A549 (cell line): ENCODE data around the gene SIGLEC7. TPM values are rescaled to one million over a fixed set of nuclear protein-coding genes. Genes with fewer than 3 reads are reported as not detected.

Source experiments
- ATAC-seq, 2 experiments: fragments of 200-7000 bp in 1 of 2; fragments of >200 bp in 1 of 2; cut with Nextera tagmentation in 1 of 2; cut with Tn5 transposase in 1 of 2; 3 replicates each; pipeline versions ENCODE4 v1.8.0 to v1.9.1; 2018 to 2020; ENCODE audit warnings: mild to moderate bottlenecking in 1 of 2, moderate library complexity in 1 of 2
- CTCF ChIA-PET: fragments of 300-600 bp; sonication (Branson Sonifier 250); formaldehyde crosslinking; extraction: SDS; loops from one replicate; lab custom pipeline; 2021; ENCODE audit warnings: antibody characterized with exemption, inconsistent platforms; lab: Yijun Ruan, JAX
- POLR2A ChIA-PET: fragments of 350-600 bp; formaldehyde crosslinking; extraction: SDS; loops from one replicate; lab custom pipeline; 2021; ENCODE audit warnings: antibody characterized with exemption, inconsistent platforms; lab: Yijun Ruan, JAX
- DNase-seq, 2 experiments: peaks; one replicate each; pipeline versions ENCODE4 v3.0.0 to v3.0.0-alpha.2; 2011 to 2016; ENCODE audit warnings: low read depth in 1 of 2, low spot score in 1 of 2
- FAIRE-seq: peaks from 2 replicates; lab custom pipeline; 2011; peaks lifted over from hg19 to GRCh38; lab: Jason Lieb, UNC
- H3K27ac ChIP-seq, 2 experiments: fragments of >200 bp; sonication (Bioruptor Twin); formaldehyde crosslinking; 3 replicates each; pipeline ENCODE4 v1.5.1; 2016 to 2017
- H3K4me1 ChIP-seq: fragments of >200 bp; sonication (Bioruptor Twin); formaldehyde crosslinking; 3 replicates; pipeline ENCODE4 v1.6.1; 2016
- H3K4me2 ChIP-seq: fragments of >200 bp; sonication (Bioruptor Twin); formaldehyde crosslinking; 3 replicates; pipeline ENCODE4 v1.6.1; 2016
- H3K4me3 ChIP-seq: fragments of >200 bp; sonication (Bioruptor Twin); formaldehyde crosslinking; 3 replicates; pipeline ENCODE4 v1.5.1; 2016
- H3K9me3 ChIP-seq: fragments of >200 bp; sonication (Bioruptor Twin); formaldehyde crosslinking; 3 replicates; pipeline ENCODE4 v1.6.1; 2016
- ATOH8 ChIP-seq: fragments of 250-450 bp; sonication (Bioruptor Pico); IDR thresholded peaks from 2 replicates; pipeline ENCODE4 v1.5.0; 2020; ENCODE audit warnings: low read depth, mild to moderate bottlenecking, moderate library complexity
- CBX8 ChIP-seq: fragments of 200-600 bp; sonication (generic); IDR thresholded peaks from 2 replicates; pipeline ENCODE4 v1.6.1; 2016
- E2F6 ChIP-seq: IDR thresholded peaks from 2 replicates; pipeline ENCODE4 v1.6.1; 2012; ENCODE audit warnings: low read depth, borderline replicate concordance
- EHF ChIP-seq: fragments of 250-450 bp; sonication (Bioruptor Pico); IDR thresholded peaks from 2 replicates; pipeline ENCODE4 v1.5.0; 2020; ENCODE audit warnings: mild to moderate bottlenecking
- EHMT2 ChIP-seq: fragments of 200-600 bp; sonication (generic); IDR thresholded peaks from 2 replicates; pipeline ENCODE4 v1.6.1; 2016; ENCODE audit warnings: antibody characterized with exemption, low read depth, mild to moderate bottlenecking, moderate library complexity
- FOSB ChIP-seq: fragments of 250-450 bp; sonication (Bioruptor Pico); IDR thresholded peaks from 2 replicates; pipeline ENCODE4 v1.5.0; 2020; ENCODE audit warnings: mild to moderate bottlenecking, moderate library complexity
- HMGXB4 ChIP-seq: fragments of 250-450 bp; sonication (Bioruptor Pico); IDR thresholded peaks from 2 replicates; pipeline ENCODE4 v1.5.0; 2021; ENCODE audit warnings: mild to moderate bottlenecking, moderate library complexity, borderline replicate concordance
- HOXA7 ChIP-seq: fragments of 250-450 bp; sonication (Bioruptor Pico); IDR thresholded peaks from 2 replicates; pipeline ENCODE4 v1.5.0; 2020; ENCODE audit warnings: mild to moderate bottlenecking, moderate library complexity
- KDM5A ChIP-seq: fragments of 200-600 bp; sonication (generic); IDR thresholded peaks from 2 replicates; pipeline ENCODE4 v1.6.1; 2016; ENCODE audit warnings: antibody characterized with exemption, mild to moderate bottlenecking
- MAFK ChIP-seq: fragments of 450-650 bp; IDR thresholded peaks from 2 replicates; pipeline ENCODE4 v1.6.1; 2014; ENCODE audit not compliant: partially characterized antibody
- MAZ ChIP-seq: fragments of 150-350 bp; IDR thresholded peaks from 2 replicates; pipeline ENCODE4 v1.6.1; 2014; ENCODE audit warnings: antibody characterized with exemption, low read depth, low read length, borderline replicate concordance
- MYC ChIP-seq: IDR thresholded peaks from 2 replicates; pipeline ENCODE4 v1.6.1; 2012; ENCODE audit warnings: mild to moderate bottlenecking, inconsistent platforms, low read length, improper control_type of control experiment, borderline replicate concordance
- NFE2L2 ChIP-seq: fragments of 150-350 bp; conservative IDR thresholded peaks from 2 replicates; pipeline ENCODE4 v1.6.1; 2014; ENCODE audit warnings: low read length
- PBX3 ChIP-seq: IDR thresholded peaks from 2 replicates; pipeline ENCODE4 v1.6.1; 2012
- RAD21 ChIP-seq, 2 experiments: fragments of >200 bp in 1 of 2; sonication (Bioruptor Twin) in 1 of 2; formaldehyde crosslinking in 1 of 2; IDR thresholded peaks in 1 of 2; conservative IDR thresholded peaks in 1 of 2; 2 replicates in 1 of 2; 3 replicates in 1 of 2; pipeline ENCODE4 v1.6.1; 2012 to 2018; ENCODE audit warnings: inconsistent platforms in 1 of 2
- RARB ChIP-seq: fragments of 250-450 bp; sonication (Bioruptor Pico); IDR thresholded peaks from 2 replicates; pipeline ENCODE4 v1.8.0; 2021; ENCODE audit warnings: mild to moderate bottlenecking, moderate library complexity
- RCOR1 ChIP-seq: fragments of 150-350 bp; IDR thresholded peaks from 2 replicates; pipeline ENCODE4 v1.6.1; 2014; ENCODE audit warnings: antibody characterized with exemption, low read length, low read depth
- REST ChIP-seq: fragments of 200-600 bp; sonication (generic); IDR thresholded peaks from 2 replicates; pipeline ENCODE4 v1.6.1; 2016; ENCODE audit warnings: antibody characterized with exemption, mild to moderate bottlenecking, moderate library complexity
- RNF2 ChIP-seq: fragments of 200-600 bp; sonication (generic); IDR thresholded peaks from 2 replicates; pipeline ENCODE4 v1.6.1; 2016; ENCODE audit warnings: low read depth, mild to moderate bottlenecking, antibody characterized with exemption, moderate library complexity, borderline replicate concordance
- SMC3 ChIP-seq: fragments of >200 bp; sonication (Bioruptor Twin); formaldehyde crosslinking; IDR thresholded peaks from 3 replicates; pipeline ENCODE4 v1.6.1; 2018; ENCODE audit warnings: inconsistent platforms
- SREBF2 ChIP-seq: fragments of 450-650 bp; IDR thresholded peaks from 2 replicates; pipeline ENCODE4 v1.6.1; 2014; ENCODE audit warnings: mild to moderate bottlenecking, moderate library complexity
- USF2 ChIP-seq: fragments of 450-650 bp; IDR thresholded peaks from 2 replicates; pipeline ENCODE4 v1.6.1; 2014; ENCODE audit warnings: antibody characterized with exemption
- ZNF302 ChIP-seq: fragments of 250-450 bp; sonication (Bioruptor Pico); IDR thresholded peaks from 2 replicates; pipeline ENCODE4 v1.9.0; 2021; ENCODE audit warnings: inconsistent platforms, mild to moderate bottlenecking, moderate library complexity
- WGBS: methylation state at CpG from one replicate; pipeline ENCODE4 v1.1.6; 2017; ENCODE audit errors: missing lambda C conversion rate; 5-methylcytosine and 5-hydroxymethylcytosine counted together
- polyA plus RNA-seq, 4 experiments: library from polyadenylated mRNA; depleted of rRNA in 3 of 4; stranded (reverse); fragments of >200 nt; fragmentation: RNase III in 1 of 4; extraction: RNeasy Plus Mini Kit Qiagen cat#74134 plus additional on column Dnase treatment in 1 of 4; gene quantifications; 2 replicates in 3 of 4; 3 replicates in 1 of 4; pipeline ENCODE4 v1.2.3, GENCODE V29; 2011 to 2017

SIGLEC7 gene
- polyA plus RNA-seq, 2 of the 4 experiments (the other 2 are of a cell fraction), result not detected

- TF ChIP-seq HMGXB4, result no peak
- TF ChIP-seq KDM5A, result no peak
- no peak for TF ChIP-seq NFE2L2
- no peak for TF ChIP-seq SREBF2
- TF ChIP-seq RCOR1, result no peak
- TF ChIP-seq CBX8, result no peak
- TF ChIP-seq, all 56 proteins: peak for 0
Observed at GRCh38 chr19:51093101-51093500, 49.0 kb upstream of the SIGLEC7 start (continued).

GRCh38 chr19:51093510-51094345 is 48.4 kb upstream of the SIGLEC7 start:
- Histone ChIP-seq H3K4me1 (peaks cover 10% of the 10 kb centered on the region; the same call in 1 of the 3 replicates), H3K27ac (no peak overlapping the region), H3K9me3 (no peaks in the 10 kb centered on the region), H3K4me2 (no peak overlapping the region), H3K4me3 (no peak overlapping the region)
- CTCF ChIA-PET, result interaction anchor here (0.6 to 9.7 kb wide), 21 partner anchors 8 to 168 kb away, joined by 3 to 147 read pairs (median 3); partner anchors contain the start of genes KLK10 and KLK12
- DNase-seq (no peak), ATAC-seq (no peak), FAIRE-seq (no peak)
- TF ChIP-seq REST (no peak), EHMT2 (no peak), RARB (CRISPR knock-in tag) (no peak), KDM5A (no peak), FOSB (CRISPR knock-in tag) (no peak), E2F6 (no peak), CBX8 (no peak)
- WGBS, result 81% methylated on average over 22 of the region's 22 CpGs
- POLR2A ChIA-PET, result no interaction called here

GRCh38 chr19:51094696-51095279 is 47.3 kb upstream of the SIGLEC7 start:
- WGBS, result 27% methylated on average over 15 of the region's 15 CpGs
- ChIA-PET CTCF (interaction anchor here (0.7 to 9.7 kb wide), 26 partner anchors 8 to 276 kb away, joined by 3 to 147 read pairs (median 3); partner anchors contain the start of genes KLK10 and KLK12), POLR2A (no interaction called here)
- Histone ChIP-seq H3K9me3 (no peaks in the 10 kb centered on the region), H3K4me3 (no peak overlapping the region), H3K27ac (no peak overlapping the region), H3K4me2 (no peak overlapping the region), H3K4me1 (peaks cover 10% of the 10 kb centered on the region; the same call in 1 of the 3 replicates)
- FAIRE-seq (no peak), ATAC-seq (no peak; a peak in 1 of 6 replicates), DNase-seq (peak; percentile 34 to 62)
- TF ChIP-seq PBX3 (no peak), EHF (CRISPR knock-in tag) (no peak), RAD21 (conservative IDR thresholded peaks at IDR 0.05 in 1 of 2, IDR thresholded peaks at IDR 0.05 in 1 of 2) (peak; percentile 63 to 68), ZNF302 (CRISPR knock-in tag) (no peak), MAFK (no peak), MYC (no peak), MAZ (no peak), HOXA7 (CRISPR knock-in tag) (no peak), SMC3 (0 out of 3 replicates have a peak, but pooled peaks have one; percentile 22), USF2 (no peak), SREBF2 (no peak), RNF2 (no peak), RCOR1 (no peak), ATOH8 (CRISPR knock-in tag) (no peak)
